Suprapubic skin (tissue), 4 donors: Measurements from ENCODE around the gene UVSSA.

Experiments used
- POLR2A ChIP-seq, 2 donors: fragments of 450-650 bp; IDR thresholded peaks; one replicate each; pipeline ENCODE4 v1.6.1; 2017; ENCODE audit warnings: antibody characterized with exemption in 2 of 2, mild to moderate bottlenecking in 2 of 2, moderate library complexity in 2 of 2
- POLR2AphosphoS5 ChIP-seq, 3 donors: sonication (generic); formaldehyde crosslinking; IDR thresholded peaks; one replicate each; pipeline ENCODE4 v1.6.1; 2017; ENCODE audit warnings: antibody characterized with exemption in 3 of 3
- TF ChIP-seq, protein P1 (sequence below), 2 donors: fragments of 200-600 bp in 1 of 2; fragments of 450-650 bp in 1 of 2; sonication (generic) in 1 of 2; IDR thresholded peaks; one replicate each; pipeline ENCODE4 v1.5.1; 2016 to 2019; ENCODE audit warnings: antibody characterized with exemption in 2 of 2, mild to moderate bottlenecking in 1 of 2, moderate library complexity in 1 of 2

DNA sequence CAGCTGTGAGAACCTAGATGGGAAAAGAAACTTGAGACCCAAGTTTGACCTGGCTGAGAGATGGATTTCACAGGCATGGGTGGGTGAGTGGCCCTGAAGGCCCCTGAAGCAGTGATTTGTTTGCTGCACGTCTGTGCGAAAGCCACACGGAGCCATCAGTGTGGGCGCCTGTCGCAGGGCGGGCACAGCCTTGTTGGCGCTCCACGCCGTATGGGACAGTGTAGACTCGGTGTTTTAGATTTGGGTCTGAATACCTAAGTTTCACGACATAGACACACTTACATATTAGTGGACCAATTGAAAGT is 21.9 kb upstream of the UVSSA start:
- TF ChIP-seq POLR2A (IDR thresholded peaks at IDR 0.05) (no peak), POLR2AphosphoS5 (IDR thresholded peaks at IDR 0.05) (no peak)
- TF ChIP-seq, protein P1, sequence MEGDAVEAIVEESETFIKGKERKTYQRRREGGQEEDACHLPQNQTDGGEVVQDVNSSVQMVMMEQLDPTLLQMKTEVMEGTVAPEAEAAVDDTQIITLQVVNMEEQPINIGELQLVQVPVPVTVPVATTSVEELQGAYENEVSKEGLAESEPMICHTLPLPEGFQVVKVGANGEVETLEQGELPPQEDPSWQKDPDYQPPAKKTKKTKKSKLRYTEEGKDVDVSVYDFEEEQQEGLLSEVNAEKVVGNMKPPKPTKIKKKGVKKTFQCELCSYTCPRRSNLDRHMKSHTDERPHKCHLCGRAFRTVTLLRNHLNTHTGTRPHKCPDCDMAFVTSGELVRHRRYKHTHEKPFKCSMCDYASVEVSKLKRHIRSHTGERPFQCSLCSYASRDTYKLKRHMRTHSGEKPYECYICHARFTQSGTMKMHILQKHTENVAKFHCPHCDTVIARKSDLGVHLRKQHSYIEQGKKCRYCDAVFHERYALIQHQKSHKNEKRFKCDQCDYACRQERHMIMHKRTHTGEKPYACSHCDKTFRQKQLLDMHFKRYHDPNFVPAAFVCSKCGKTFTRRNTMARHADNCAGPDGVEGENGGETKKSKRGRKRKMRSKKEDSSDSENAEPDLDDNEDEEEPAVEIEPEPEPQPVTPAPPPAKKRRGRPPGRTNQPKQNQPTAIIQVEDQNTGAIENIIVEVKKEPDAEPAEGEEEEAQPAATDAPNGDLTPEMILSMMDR (IDR thresholded peaks at IDR 0.05) = no peak
